Left ventricle myocardium inferior (tissue), 1 donor: Measurements from ENCODE around the gene SHH. TPM values are rescaled to one million over a fixed set of nuclear protein-coding genes. Genes with fewer than 3 reads are reported as not detected.
"Not testable (repeated sequence)": the region's sequence is repeated elsewhere in the genome, so short reads cannot be mapped to it uniquely, and the experiment has no call there.

Experiments
- DNase-seq: peaks from one replicate; pipeline ENCODE4 v3.0.0-alpha.2; 2020
- H3K27ac ChIP-seq: fragments of 200-600 bp; replicated peaks from 2 replicates; pipeline ENCODE4 v1.8.0; 2021
- H3K27me3 ChIP-seq: fragments of 200-600 bp; 2 replicates; pipeline ENCODE4 v1.8.0; 2021; ENCODE audit warnings: low read depth
- H3K36me3 ChIP-seq: fragments of 200-600 bp; 2 replicates; pipeline ENCODE4 v1.8.0; 2021
- H3K4me1 ChIP-seq: fragments of 200-600 bp; 2 replicates; pipeline ENCODE4 v1.8.0; 2021
- H3K4me3 ChIP-seq: fragments of 200-600 bp; 2 replicates; pipeline ENCODE4 v1.8.0; 2021; ENCODE audit warnings: mild to moderate bottlenecking, moderate library complexity
- H3K9me3 ChIP-seq: fragments of 200-600 bp; replicated peaks from 2 replicates; pipeline ENCODE4 v1.8.0; 2021
- CTCF ChIP-seq: fragments of 200-600 bp; IDR thresholded peaks from 2 replicates; pipeline ENCODE4 v1.8.0; 2021; ENCODE audit warnings: antibody characterized with exemption, mild to moderate bottlenecking, borderline replicate concordance
- intact Hi-C: fragments of 100-400 bp; cut with micrococcal nuclease; formaldehyde crosslinking; loops from one replicate; pipeline ENCODE4 v1.11.0; 2022
- total RNA-seq: library from RNA; stranded (reverse); fragmentation: NEBNext Ultra II Directional; extraction: Animal tissue kit (Norgen Biotek cat#: 25700); gene quantifications from one replicate; pipeline ENCODE4 v1.2.1, GENCODE V29; 2021
- donor health status: DM: no; HTN: yes; CAD: no; lungs with severe emphysema.

Gene SHH
- total RNA-seq, 1 donor from 2014 or later: not detected

GRCh38 chr7:155820788-155821187 lies 8.5 kb upstream of the SHH start:
- H3K36me3 ChIP-seq: no peaks in the 10 kb centered on the region
- intact Hi-C loops: no loop called here
- H3K4me3 ChIP-seq: no peak overlapping the region
- H3K27me3 ChIP-seq: peaks cover 99% of the 10 kb centered on the region
- no peak for DNase-seq
- no peak overlapping the region for H3K27ac ChIP-seq
- no peak for TF ChIP-seq CTCF
- no peaks in the 10 kb centered on the region for H3K9me3 ChIP-seq
- no peaks in the 10 kb centered on the region for H3K4me1 ChIP-seq

- intact Hi-C loops: no loop called here
- no peaks in the 10 kb centered on the region for H3K9me3 ChIP-seq
- no peaks in the 10 kb centered on the region for H3K4me1 ChIP-seq
- TF ChIP-seq CTCF: no peak
- DNase-seq: no peak
- H3K36me3 ChIP-seq: no peaks in the 10 kb centered on the region
- peaks cover 99% of the 10 kb centered on the region for H3K27me3 ChIP-seq
- H3K27ac ChIP-seq: no peak overlapping the region
- H3K4me3 ChIP-seq: no peak overlapping the region
Observed at GRCh38 chr7:155820246-155820645, 8.0 kb upstream of the SHH start.

- Histone ChIP-seq H3K36me3 (no peaks in the 10 kb centered on the region), H3K4me1 (no peaks in the 10 kb centered on the region), H3K9me3 (no peaks in the 10 kb centered on the region), H3K4me3 (no peak overlapping the region), H3K27ac (no peak overlapping the region), H3K27me3 (peaks cover 99% of the 10 kb centered on the region)
- DNase-seq: no peak
- intact Hi-C loops: no loop called here
- no peak for TF ChIP-seq CTCF
Observed at GRCh38 chr7:155819186-155819585, 6.9 kb upstream of the SHH start.

GRCh38 chr7:155818820-155819168 lies 6.5 kb upstream of the SHH start:
- no peak overlapping the region for H3K27ac ChIP-seq
- intact Hi-C loops: no loop called here
- DNase-seq: no peak
- H3K36me3 ChIP-seq: no peaks in the 10 kb centered on the region
- TF ChIP-seq CTCF: no peak
- peaks cover 99% of the 10 kb centered on the region for H3K27me3 ChIP-seq
- no peaks in the 10 kb centered on the region for H3K4me1 ChIP-seq
- H3K4me3 ChIP-seq: no peak overlapping the region
- H3K9me3 ChIP-seq: no peaks in the 10 kb centered on the region

- Histone ChIP-seq H3K4me3 (no peak overlapping the region), H3K27ac (no peak overlapping the region), H3K9me3 (no peaks in the 10 kb centered on the region), H3K36me3 (no peaks in the 10 kb centered on the region), H3K27me3 (peaks cover 99% of the 10 kb centered on the region), H3K4me1 (no peaks in the 10 kb centered on the region)
- intact Hi-C loops: no loop called here
- no peak for DNase-seq
- no peak for TF ChIP-seq CTCF
Observed at GRCh38 chr7:155818154-155818819, 6.0 kb upstream of the SHH start.

GRCh38 chr7:155817515-155817914 lies 5.3 kb upstream of the SHH start:
- H3K36me3 ChIP-seq, intact Hi-C loops, H3K27ac ChIP-seq, H3K9me3 ChIP-seq, DNase-seq, H3K4me3 ChIP-seq, H3K4me1 ChIP-seq: not testable (repeated sequence)
- H3K27me3 ChIP-seq: peaks cover 99% of the 10 kb centered on the region
